Karpas-422 (cell line): ENCODE results near the gene ITPK1. TPM values are rescaled to one million over a fixed set of nuclear protein-coding genes. Genes with fewer than 3 reads are reported as not detected.

ENCODE experiments used
- DNase-seq: peaks from one replicate; pipeline ENCODE4 v3.0.0-alpha.2; 2015
- H2AFZ ChIP-seq: fragments of 200-600 bp; sonication (generic); 2 replicates; pipeline ENCODE4 v1.6.1; 2014; ENCODE audit warnings: antibody characterized with exemption, low read length, mixed read lengths
- H3K27ac ChIP-seq: fragments of 200-600 bp; sonication (generic); 2 replicates; pipeline ENCODE4 v1.5.1; 2014; ENCODE audit warnings: mild to moderate bottlenecking, low read length, moderate library complexity
- H3K27me3 ChIP-seq: fragments of 200-600 bp; sonication (generic); 2 replicates; pipeline ENCODE4 v1.6.1; 2014; ENCODE audit warnings: low read length, mixed read lengths
- H3K36me3 ChIP-seq: fragments of 200-600 bp; sonication (generic); 2 replicates; pipeline ENCODE4 v1.6.1; 2014; ENCODE audit warnings: low read length, mixed read lengths; ENCODE audit not compliant: insufficient read depth
- H3K4me1 ChIP-seq: fragments of 200-600 bp; sonication (generic); 2 replicates; pipeline ENCODE4 v1.6.1; 2014; ENCODE audit warnings: mild to moderate bottlenecking, low read length, mixed read lengths
- H3K4me2 ChIP-seq: fragments of 200-600 bp; sonication (generic); 2 replicates; pipeline ENCODE4 v1.6.1; 2014; ENCODE audit warnings: low read length, low read depth, mild to moderate bottlenecking; ENCODE audit not compliant: poor library complexity, severe bottlenecking
- H3K4me3 ChIP-seq: fragments of 200-600 bp; sonication (generic); 2 replicates; pipeline ENCODE4 v1.5.1; 2014; ENCODE audit warnings: mild to moderate bottlenecking, antibody characterized with exemption, low read length, mixed read lengths
- H3K79me2 ChIP-seq: fragments of 200-600 bp; sonication (generic); 2 replicates; pipeline ENCODE4 v1.6.1; 2014; ENCODE audit warnings: mild to moderate bottlenecking, low read length, mixed read lengths
- H3K9ac ChIP-seq: fragments of 200-600 bp; sonication (generic); 2 replicates; pipeline ENCODE4 v1.6.0; 2014; ENCODE audit warnings: low read length
- H3K9me2 ChIP-seq: fragments of 200-600 bp; sonication (generic), shearing (Covaris generic); replicated peaks from 2 replicates; pipeline ENCODE4 v1.6.0; 2014; ENCODE audit warnings: mild to moderate bottlenecking, low read length, moderate library complexity; ENCODE audit not compliant: insufficient read depth
- H3K9me3 ChIP-seq: fragments of 300-700, 200-600 bp; sonication (generic); 2 replicates; pipeline ENCODE4 v1.6.1; 2014; ENCODE audit warnings: low read length, mixed read lengths
- H4K20me1 ChIP-seq: fragments of 200-600 bp; sonication (generic); 2 replicates; pipeline ENCODE4 v1.6.1; 2014; ENCODE audit warnings: mild to moderate bottlenecking, antibody characterized with exemption, low read length, low read depth; ENCODE audit not compliant: insufficient read depth
- total RNA-seq: library from RNA; depleted of rRNA; stranded (reverse); fragments of >200 nt; shearing (Covaris generic); gene quantifications from 2 replicates; pipeline ENCODE4 v1.2.3, GENCODE V29; 2014; ENCODE audit warnings: low replicate concordance

The ITPK1 gene
- total RNA-seq, 1 experiment from 2014 or later = 6.3 TPM

- Histone ChIP-seq H3K27ac (no peak overlapping the region), H3K9ac (no peak overlapping the region), H3K9me3 (no peaks in the 10 kb centered on the region), H3K4me1 (no peaks in the 10 kb centered on the region), H3K4me3 (no peak overlapping the region), H3K79me2 (no peaks in the 10 kb centered on the region), H3K36me3 (no peaks in the 10 kb centered on the region), H3K9me2 (no peaks in the 10 kb centered on the region), H4K20me1 (peaks cover 5% of the 10 kb centered on the region), H3K4me2 (no peak overlapping the region), H2AFZ (no peak overlapping the region), H3K27me3 (no peaks in the 10 kb centered on the region)
- no peak for DNase-seq
Observed at GRCh38 chr14:92956961-92957360, 158.8 kb downstream of the ITPK1 start.

GRCh38 chr14:92955381-92955780, 160.3 kb downstream of the ITPK1 start:
- Histone ChIP-seq H4K20me1 (peaks cover 3% of the 10 kb centered on the region), H3K27me3 (no peaks in the 10 kb centered on the region), H3K36me3 (no peaks in the 10 kb centered on the region), H3K27ac (no peak overlapping the region), H3K4me3 (no peak overlapping the region), H3K9ac (no peak overlapping the region), H3K4me1 (no peaks in the 10 kb centered on the region), H3K4me2 (no peak overlapping the region), H3K79me2 (no peaks in the 10 kb centered on the region), H3K9me2 (no peaks in the 10 kb centered on the region), H2AFZ (no peak overlapping the region), H3K9me3 (no peaks in the 10 kb centered on the region)
- no peak for DNase-seq

GRCh38 chr14:92954933-92955332, 160.8 kb downstream of the ITPK1 start:
- no peaks in the 10 kb centered on the region for H3K27me3 ChIP-seq
- no peaks in the 10 kb centered on the region for H3K9me2 ChIP-seq
- no peaks in the 10 kb centered on the region for H3K36me3 ChIP-seq
- no peaks in the 10 kb centered on the region for H3K4me1 ChIP-seq
- no peak for DNase-seq
- H4K20me1 ChIP-seq = peaks cover 3% of the 10 kb centered on the region
- no peaks in the 10 kb centered on the region for H3K79me2 ChIP-seq
- no peaks in the 10 kb centered on the region for H3K9me3 ChIP-seq
- H2AFZ ChIP-seq = no peak overlapping the region
- H3K4me2 ChIP-seq = no peak overlapping the region
- H3K27ac ChIP-seq = no peak overlapping the region
- H3K4me3 ChIP-seq = no peak overlapping the region
- H3K9ac ChIP-seq = no peak overlapping the region

- H3K9me3 ChIP-seq = no peaks in the 10 kb centered on the region
- no peak overlapping the region for H3K9ac ChIP-seq
- DNase-seq = no peak
- H3K27ac ChIP-seq = no peak overlapping the region
- H3K36me3 ChIP-seq = no peaks in the 10 kb centered on the region
- no peaks in the 10 kb centered on the region for H3K4me1 ChIP-seq
- H3K9me2 ChIP-seq = no peaks in the 10 kb centered on the region
- H3K4me2 ChIP-seq = no peak overlapping the region
- no peak overlapping the region for H2AFZ ChIP-seq
- H3K79me2 ChIP-seq = no peaks in the 10 kb centered on the region
- H3K27me3 ChIP-seq = no peaks in the 10 kb centered on the region
- H4K20me1 ChIP-seq = peaks cover under 1% of the 10 kb centered on the region
- no peak overlapping the region for H3K4me3 ChIP-seq
Observed at GRCh38 chr14:92953526-92953925, 162.2 kb downstream of the ITPK1 start.

GRCh38 chr14:92952481-92953298, 163.0 kb downstream of the ITPK1 start:
- Histone ChIP-seq H3K27me3 (no peaks in the 10 kb centered on the region), H3K4me1 (no peaks in the 10 kb centered on the region), H3K4me3 (no peak overlapping the region), H3K9me2 (no peaks in the 10 kb centered on the region), H3K9me3 (no peaks in the 10 kb centered on the region), H3K4me2 (no peak overlapping the region), H3K79me2 (no peaks in the 10 kb centered on the region), H3K27ac (no peak overlapping the region), H3K36me3 (no peaks in the 10 kb centered on the region), H4K20me1 (no peaks in the 10 kb centered on the region; the same call in 1 of the 2 replicates), H3K9ac (no peak overlapping the region), H2AFZ (no peak overlapping the region)
- no peak for DNase-seq

- peak; percentile 94 for DNase-seq
- H3K36me3 ChIP-seq = no peaks in the 10 kb centered on the region
- no peaks in the 10 kb centered on the region; the same call in 1 of the 2 replicates for H4K20me1 ChIP-seq
- no peaks in the 10 kb centered on the region for H3K9me2 ChIP-seq
- no peaks in the 10 kb centered on the region for H3K79me2 ChIP-seq
- H3K4me1 ChIP-seq = no peaks in the 10 kb centered on the region
- H3K9me3 ChIP-seq = no peaks in the 10 kb centered on the region
- no peak overlapping the region for H3K4me2 ChIP-seq
- no peak overlapping the region for H3K27ac ChIP-seq
- H2AFZ ChIP-seq = no peak overlapping the region
- no peaks in the 10 kb centered on the region for H3K27me3 ChIP-seq
- no peak overlapping the region for H3K9ac ChIP-seq
- H3K4me3 ChIP-seq = no peak overlapping the region
Observed at GRCh38 chr14:92951912-92952471, 163.7 kb downstream of the ITPK1 start.

- Histone ChIP-seq H3K4me1 (no peaks in the 10 kb centered on the region), H3K79me2 (no peaks in the 10 kb centered on the region), H3K9ac (no peak overlapping the region), H2AFZ (no peak overlapping the region), H3K36me3 (no peaks in the 10 kb centered on the region), H3K27ac (no peak overlapping the region), H4K20me1 (no peaks in the 10 kb centered on the region; the same call in 1 of the 2 replicates), H3K9me2 (no peaks in the 10 kb centered on the region), H3K4me3 (no peak overlapping the region), H3K27me3 (no peaks in the 10 kb centered on the region), H3K4me2 (no peak overlapping the region), H3K9me3 (no peaks in the 10 kb centered on the region)
- no peak for DNase-seq
Observed at GRCh38 chr14:92951261-92951660, 164.5 kb downstream of the ITPK1 start.

- Histone ChIP-seq H4K20me1 (no peaks in the 10 kb centered on the region; the same call in 1 of the 2 replicates), H3K4me3 (no peak overlapping the region), H3K4me2 (no peak overlapping the region), H3K9me2 (no peaks in the 10 kb centered on the region), H3K4me1 (no peaks in the 10 kb centered on the region), H3K27ac (no peak overlapping the region), H3K79me2 (no peaks in the 10 kb centered on the region), H3K27me3 (no peaks in the 10 kb centered on the region), H2AFZ (no peak overlapping the region), H3K36me3 (no peaks in the 10 kb centered on the region), H3K9ac (no peak overlapping the region), H3K9me3 (no peaks in the 10 kb centered on the region)
- DNase-seq = no peak
Observed at GRCh38 chr14:92950773-92951172, 165.0 kb downstream of the ITPK1 start.
